Lung microvascular endothelial cell (primary cell): ENCODE data around the gene ATP6V0A4. TPM values are rescaled to one million over a fixed set of nuclear protein-coding genes. Genes with fewer than 3 reads are reported as not detected.
"Not testable (repeated sequence)": the region's sequence is repeated elsewhere in the genome, so short reads cannot be mapped to it uniquely, and the experiment has no call there.

ENCODE experiments used
- DNase-seq, 2 donors: peaks; one replicate each; pipeline versions ENCODE4 v3.0.0 to v3.0.0-alpha.2; 2010; ENCODE audit warnings: low read depth in 2 of 2
- total RNA-seq: library from RNA; depleted of rRNA; stranded (reverse); fragments of >200 nt; gene quantifications from 2 replicates; pipeline ENCODE4 v1.2.1, GENCODE V29; 2014

ATP6V0A4 gene
- total RNA-seq, 1 donor from 2014 or later, result under 0.01 TPM

- DNase-seq, result peak; percentile 2 to 55
Measured at GRCh38 chr7:138752518-138753149, 45.4 kb downstream of the ATP6V0A4 start.

DNA sequence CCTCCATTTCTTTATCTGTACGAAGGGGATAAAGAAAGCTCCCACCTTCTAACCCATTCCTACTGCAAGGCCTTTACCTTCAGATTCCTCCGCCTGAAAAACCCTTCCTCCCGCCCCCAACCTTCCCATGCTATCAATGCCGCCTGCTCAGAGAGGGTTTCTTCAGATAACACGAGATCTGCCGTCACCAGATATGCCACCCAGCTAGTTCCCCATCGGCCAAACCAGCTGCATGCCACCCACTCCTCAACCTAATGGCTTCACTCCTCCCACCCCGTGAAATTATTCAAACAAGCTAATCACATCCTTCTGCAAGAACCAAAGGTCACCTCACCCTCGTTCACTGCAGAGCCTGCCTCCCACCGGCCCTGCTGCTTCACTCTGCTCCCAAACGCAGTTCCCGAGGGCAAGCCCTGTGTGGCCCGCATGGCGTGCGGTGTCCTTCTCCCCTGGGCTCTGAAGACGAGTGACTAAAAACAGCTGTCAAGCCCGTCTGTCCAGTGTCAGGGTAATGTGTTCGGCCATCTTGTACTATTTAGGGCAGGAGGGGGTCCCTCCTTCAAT lies 47.0 kb downstream of the ATP6V0A4 start:
- DNase-seq, result no peak

DNA sequence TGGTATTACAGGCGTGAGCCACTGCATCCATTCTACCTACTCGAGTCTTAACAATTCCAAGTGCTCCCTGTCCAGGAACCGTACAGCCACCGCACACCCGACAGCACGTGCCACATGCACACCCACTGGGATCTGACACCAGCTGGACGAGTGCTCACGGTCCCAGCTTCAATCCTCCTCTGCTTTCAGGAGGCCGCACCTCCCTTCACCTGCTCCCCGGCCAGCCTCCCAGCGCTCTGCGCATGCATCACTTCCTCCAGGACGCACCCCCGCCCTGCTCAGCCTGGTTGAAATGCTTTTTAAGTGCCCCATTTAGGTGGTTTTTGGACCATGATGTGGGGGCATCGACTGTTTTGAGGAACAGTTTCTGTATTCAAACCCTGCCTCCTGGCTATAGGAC lies 47.5 kb downstream of the ATP6V0A4 start:
- DNase-seq, result no peak

- no peak for DNase-seq
Measured at GRCh38 chr7:138749960-138750359, 48.0 kb downstream of the ATP6V0A4 start.

DNA sequence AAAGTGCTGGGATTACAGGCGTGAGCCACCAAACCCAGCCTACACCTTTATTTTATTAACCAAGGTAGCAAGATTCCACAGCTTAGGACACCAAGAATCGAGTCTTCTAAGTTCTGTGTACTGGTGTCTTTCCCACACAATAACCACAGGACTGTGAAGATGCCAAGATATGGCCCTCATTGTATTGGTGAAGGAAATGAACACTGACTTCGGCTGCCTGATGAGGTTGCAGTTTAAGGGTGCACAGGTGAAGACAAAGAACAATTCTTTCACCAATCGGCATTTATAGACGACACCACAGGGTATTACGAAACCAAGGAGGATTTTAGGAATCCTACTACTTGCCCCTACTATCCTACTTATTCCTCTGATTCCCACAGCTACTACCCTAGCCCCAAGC lies 49.3 kb downstream of the ATP6V0A4 start:
- DNase-seq, result no peak

- no peak for DNase-seq
Measured at GRCh38 chr7:138746073-138746472, 51.9 kb downstream of the ATP6V0A4 start.

- no peak for DNase-seq
Measured at GRCh38 chr7:138745189-138745588, 52.8 kb downstream of the ATP6V0A4 start.

DNA sequence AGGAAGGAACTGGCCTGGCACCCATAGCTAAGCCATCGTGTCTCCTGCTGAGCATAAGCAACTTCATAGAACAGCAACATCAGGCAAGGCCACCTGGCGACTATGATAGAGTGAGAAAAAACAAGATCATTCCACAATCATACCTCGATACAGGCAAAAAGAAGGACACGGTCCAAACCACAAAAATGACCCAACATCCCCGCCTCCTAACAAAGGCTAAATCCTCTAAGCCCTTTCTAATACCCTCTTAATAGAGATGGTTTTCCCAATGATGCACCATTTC lies 56.6 kb downstream of the ATP6V0A4 start:
- no peak for DNase-seq

GRCh38 chr7:138739859-138740258 lies 58.1 kb downstream of the ATP6V0A4 start:
- no peak for DNase-seq

DNA sequence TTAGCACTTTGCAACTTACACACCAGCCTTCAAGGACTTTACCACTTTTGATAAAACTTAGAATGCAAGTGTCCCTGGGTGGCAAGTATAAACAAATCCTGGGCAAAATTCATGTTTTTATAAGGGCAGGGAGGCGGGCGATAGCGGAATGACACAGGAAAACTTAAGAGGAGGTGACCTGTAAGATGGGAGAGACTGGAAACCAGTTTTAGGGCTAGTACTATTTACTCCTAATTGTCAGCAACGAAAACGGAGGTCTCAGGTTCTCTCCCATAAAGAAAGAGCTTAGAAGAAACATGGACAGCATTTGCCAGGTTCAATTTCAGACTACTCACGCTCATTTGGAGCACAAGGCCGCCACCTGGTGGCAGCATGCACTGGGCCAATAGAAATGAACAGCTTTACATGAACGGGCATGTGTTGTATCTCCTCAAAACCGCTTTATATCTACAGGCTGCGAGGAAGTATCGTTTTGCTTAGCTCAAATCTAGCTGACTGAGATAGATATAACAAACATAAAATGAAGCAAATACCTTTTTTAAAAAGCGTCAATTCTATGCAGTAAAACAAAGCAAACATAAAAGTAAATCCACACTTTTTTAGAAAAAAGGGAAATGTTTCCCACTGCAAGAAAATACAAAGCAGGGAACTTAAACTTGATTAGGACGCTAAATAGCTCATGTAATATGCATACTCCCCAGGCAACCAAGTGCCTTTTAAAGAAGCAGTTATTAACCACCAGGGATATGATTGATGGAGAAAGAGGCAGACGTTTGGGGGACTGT lies 59.3 kb downstream of the ATP6V0A4 start:
- peak; percentile 84 to 91 for DNase-seq

- DNase-seq, result no peak
Measured at GRCh38 chr7:138738114-138738513, 59.9 kb downstream of the ATP6V0A4 start.

DNA sequence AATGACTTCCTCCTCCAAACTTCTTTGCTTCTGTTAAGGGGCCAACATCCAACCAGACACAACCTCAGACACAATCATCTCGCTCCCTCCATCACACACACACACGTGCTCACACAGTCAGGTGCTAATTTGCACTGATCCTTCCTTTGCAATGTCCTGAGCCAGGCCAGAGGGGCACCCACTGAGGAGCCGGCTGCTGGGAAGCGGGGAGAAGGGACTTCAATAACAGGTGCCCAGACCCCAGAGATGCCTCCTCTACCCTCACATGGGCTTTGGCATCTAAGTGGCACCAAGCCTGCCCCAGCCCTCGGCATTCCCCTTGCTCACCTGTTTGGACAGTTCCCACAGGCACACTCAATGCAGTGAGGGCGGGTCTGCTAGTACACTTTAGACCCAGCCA lies 62.6 kb downstream of the ATP6V0A4 start:
- DNase-seq, result no peak

- not testable (repeated sequence) for DNase-seq
Measured at GRCh38 chr7:138731733-138732132, 66.3 kb downstream of the ATP6V0A4 start.

- no peak for DNase-seq
Measured at GRCh38 chr7:138729444-138729843, 68.6 kb downstream of the ATP6V0A4 start.

- DNase-seq, result no peak
Measured at GRCh38 chr7:138727336-138728099, 70.5 kb downstream of the ATP6V0A4 start.

DNA sequence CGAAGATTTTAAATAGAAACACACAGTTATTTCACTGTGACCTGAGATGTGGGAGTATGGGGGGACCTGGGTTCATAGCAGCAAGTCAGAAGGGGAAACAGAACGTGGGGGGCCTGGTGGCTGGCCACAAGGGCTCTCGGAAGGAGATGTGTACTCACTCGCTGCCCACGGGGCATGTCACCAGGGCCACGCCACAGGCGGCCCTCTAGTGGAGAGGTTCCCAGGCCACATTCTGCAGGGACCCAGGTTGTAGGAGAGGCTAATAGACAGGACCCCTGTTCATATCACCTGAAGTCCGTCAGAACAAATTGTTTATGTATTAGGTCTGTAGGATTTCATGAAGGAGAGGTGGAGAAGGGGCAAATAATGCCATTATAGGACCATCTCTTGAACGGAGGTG lies 71.7 kb downstream of the ATP6V0A4 start:
- no peak for DNase-seq

GRCh38 chr7:138720286-138720685 lies 77.7 kb downstream of the ATP6V0A4 start:
- no peak for DNase-seq

GRCh38 chr7:138716889-138717288 lies 81.1 kb downstream of the ATP6V0A4 start:
- DNase-seq, result no peak

DNA sequence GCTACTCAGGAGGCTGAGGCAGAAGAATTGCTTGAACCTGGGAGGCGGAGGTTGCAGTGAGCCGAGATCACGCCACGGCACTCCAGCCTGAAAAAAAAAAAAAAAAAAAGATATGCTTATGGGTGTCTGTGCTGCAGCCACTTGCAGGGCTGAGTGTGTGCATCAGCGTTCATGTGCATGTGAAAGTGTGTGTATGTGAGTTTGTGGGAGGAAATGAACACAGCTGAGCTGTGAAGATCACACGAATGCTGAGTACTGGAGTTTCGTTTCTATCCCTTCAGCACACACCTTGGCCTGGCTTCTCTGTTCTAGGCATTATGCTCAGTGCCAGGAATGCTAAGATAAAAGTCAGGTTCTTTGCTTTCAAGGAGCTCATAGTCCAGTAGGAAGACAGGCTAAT lies 84.8 kb downstream of the ATP6V0A4 start:
- no peak for DNase-seq

DNA sequence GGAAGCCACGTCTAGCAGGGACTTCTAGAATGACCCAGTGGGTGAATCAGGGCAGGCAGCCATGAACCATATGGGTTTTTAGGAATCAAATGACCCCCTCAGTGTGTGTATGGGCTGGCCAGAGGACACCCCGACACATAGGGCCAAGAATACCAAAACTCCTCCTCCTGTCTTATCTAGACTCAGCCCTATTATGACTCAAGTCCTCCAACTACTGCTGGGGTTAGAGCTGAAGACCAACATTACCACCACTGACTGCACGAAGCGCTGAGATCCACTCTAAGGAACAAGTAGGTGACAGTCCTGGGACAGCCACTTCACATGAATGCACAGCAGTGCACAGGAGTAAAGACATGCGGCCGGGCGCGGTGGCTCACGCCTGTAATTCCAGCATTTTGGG lies 85.3 kb downstream of the ATP6V0A4 start:
- DNase-seq, result no peak

GRCh38 chr7:138710536-138711385 lies 87.2 kb downstream of the ATP6V0A4 start:
- no peak for DNase-seq
